Panc1 (cell line): Measurements from ENCODE around the gene PRDM1. TPM values are rescaled to one million over a fixed set of nuclear protein-coding genes. Genes with fewer than 3 reads are reported as not detected.

Experiments used
- ATAC-seq: fragments of 200-7000 bp; cut with Tn5 transposase; 2 replicates; pipeline ENCODE4 v1.9.1; 2020; ENCODE audit warnings: mild to moderate bottlenecking, moderate library complexity
- BruUV-seq: library from RNA; stranded (reverse); fragments of 400-500 nt; replicated peaks from 2 replicates; lab custom pipeline; 2021; lab: Mats Ljungman, UMichigan
- CTCF ChIA-PET: fragments of 300-600 bp; sonication (Branson Sonifier 250); formaldehyde crosslinking; loops from one replicate; lab custom pipeline; 2022; ENCODE audit warnings: antibody characterized with exemption; lab: Charles Lee
- POLR2A ChIA-PET: fragments of 300-600 bp; sonication (Branson Sonifier 250); formaldehyde crosslinking; loops from one replicate; lab custom pipeline; 2022; ENCODE audit warnings: antibody characterized with exemption; lab: Charles Lee
- DNase-seq: peaks from one replicate; pipeline ENCODE4 v3.0.0-alpha.2; 2010; ENCODE audit warnings: low read depth, low spot score
- H3K27ac ChIP-seq: 2 replicates; pipeline ENCODE4 v1.5.1; 2011; ENCODE audit warnings: mild to moderate bottlenecking, low read length, inconsistent platforms
- H3K27me3 ChIP-seq: fragments of 200-500 bp; sonication (Bioruptor generic); 2 replicates; pipeline ENCODE4 v1.6.0; 2014; ENCODE audit warnings: low read length, inconsistent platforms; ENCODE audit not compliant: control insufficient read depth, insufficient read depth
- H3K36me3 ChIP-seq: fragments of 200-500 bp; sonication (Bioruptor generic); 2 replicates; pipeline ENCODE4 v1.5.1; 2014; ENCODE audit warnings: inconsistent platforms, mild to moderate bottlenecking, low read length, moderate library complexity; ENCODE audit not compliant: control insufficient read depth, insufficient read depth
- H3K4me1 ChIP-seq: 2 replicates; pipeline ENCODE4 v1.5.1; 2011; ENCODE audit warnings: inconsistent platforms, mild to moderate bottlenecking, low read length, moderate library complexity; ENCODE audit not compliant: control insufficient read depth, insufficient read depth
- H3K4me3 ChIP-seq, 2 experiments: 2 replicates each; pipeline ENCODE4 v1.5.1; 2011 to 2012; ENCODE audit warnings: low read depth in 2 of 2, low read length in 2 of 2, mild to moderate bottlenecking in 2 of 2, inconsistent platforms in 1 of 2, moderate library complexity in 1 of 2
- H3K9me3 ChIP-seq: fragments of 200-500 bp; sonication (Bioruptor generic); 2 replicates; pipeline ENCODE4 v1.5.1; 2014; ENCODE audit warnings: low read depth, mild to moderate bottlenecking, inconsistent platforms, low read length, moderate library complexity; ENCODE audit not compliant: control insufficient read depth, insufficient read depth
- POLR2AphosphoS5 ChIP-seq: IDR thresholded peaks from 2 replicates; pipeline ENCODE4 v1.6.1; 2012; ENCODE audit warnings: mild to moderate bottlenecking, low read depth, low read length, moderate library complexity
- REST ChIP-seq, 2 experiments: IDR thresholded peaks; 2 replicates each; pipeline ENCODE4 v1.6.1; 2011 to 2012; ENCODE audit warnings: low read depth in 2 of 2, control low read depth in 1 of 2, low read length in 1 of 2, mild to moderate bottlenecking in 1 of 2, moderate library complexity in 1 of 2; ENCODE audit not compliant: insufficient read depth in 1 of 2
- SIN3A ChIP-seq: IDR thresholded peaks from 2 replicates; pipeline ENCODE4 v1.6.1; 2012; ENCODE audit warnings: low read depth, mild to moderate bottlenecking, low read length, moderate library complexity, borderline replicate concordance; ENCODE audit not compliant: insufficient read depth
- TCF7L2 ChIP-seq: IDR thresholded peaks from 2 replicates; pipeline ENCODE4 v1.6.1; 2011; ENCODE audit warnings: mild to moderate bottlenecking, low read depth, low read length, inconsistent platforms
- in situ Hi-C: cut with HindIII; loops from 2 replicates; pipeline ENCODE4 v1.10.0; 2016; ENCODE audit warnings: low sequenced_read_pairs, low pct_unique_long_range_greater_than_20kb
- intact Hi-C: fragments of 100-400 bp; cut with micrococcal nuclease; formaldehyde crosslinking; loops from one replicate; pipeline ENCODE4 v1.10.0; 2022; ENCODE audit not compliant: unreplicated experiment
- total RNA-seq: library from RNA; stranded (reverse); gene quantifications from one replicate; pipeline ENCODE4 v1.2.1, GENCODE V29; 2021; ENCODE audit not compliant: unreplicated experiment
- TF ChIP-seq, protein P1 (sequence below): fragments of 450-650 bp; IDR thresholded peaks from 2 replicates; pipeline ENCODE4 v1.5.1; 2017; ENCODE audit warnings: mild to moderate bottlenecking

Gene PRDM1
- total RNA-seq, 1 experiment from 2014 or later = 2.6 TPM

DNA sequence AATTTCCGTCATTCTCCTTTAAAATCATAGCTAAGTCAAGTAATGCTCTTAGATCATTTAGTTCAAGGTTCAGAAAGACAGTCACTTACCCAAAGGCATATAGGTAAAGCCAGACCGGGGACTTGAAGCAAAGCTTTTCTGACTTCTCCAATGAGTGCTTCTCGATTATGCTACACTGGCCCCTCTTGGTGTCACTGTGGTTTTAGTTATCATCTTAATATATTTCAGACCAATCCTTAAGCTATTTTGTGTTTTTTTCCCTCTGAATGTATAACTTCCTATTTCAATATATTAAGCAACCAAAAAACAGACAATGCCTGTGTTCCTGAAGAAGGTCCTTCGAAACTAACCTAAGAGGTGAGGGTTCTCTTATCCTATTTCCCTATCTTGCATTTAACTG is 3.9 kb downstream of the PRDM1 start:
- H3K4me1 ChIP-seq = peaks cover 20% of the 10 kb centered on the region
- CTCF ChIA-PET = interaction anchor here (0.6 kb wide), 2 partner anchors 133 to 217 kb away, joined by 3 to 5 read pairs; no protein-coding TSS in a partner anchor
- TF ChIP-seq REST (IDR thresholded peaks at IDR 0.05; ENCODE audit: insufficient read depth in 1 of 2, low read depth in 2 of 2, low read length in 1 of 2) (no peak), SIN3A (no peak), TCF7L2 (no peak), POLR2AphosphoS5 (no peak)
- TF ChIP-seq, protein P1, sequence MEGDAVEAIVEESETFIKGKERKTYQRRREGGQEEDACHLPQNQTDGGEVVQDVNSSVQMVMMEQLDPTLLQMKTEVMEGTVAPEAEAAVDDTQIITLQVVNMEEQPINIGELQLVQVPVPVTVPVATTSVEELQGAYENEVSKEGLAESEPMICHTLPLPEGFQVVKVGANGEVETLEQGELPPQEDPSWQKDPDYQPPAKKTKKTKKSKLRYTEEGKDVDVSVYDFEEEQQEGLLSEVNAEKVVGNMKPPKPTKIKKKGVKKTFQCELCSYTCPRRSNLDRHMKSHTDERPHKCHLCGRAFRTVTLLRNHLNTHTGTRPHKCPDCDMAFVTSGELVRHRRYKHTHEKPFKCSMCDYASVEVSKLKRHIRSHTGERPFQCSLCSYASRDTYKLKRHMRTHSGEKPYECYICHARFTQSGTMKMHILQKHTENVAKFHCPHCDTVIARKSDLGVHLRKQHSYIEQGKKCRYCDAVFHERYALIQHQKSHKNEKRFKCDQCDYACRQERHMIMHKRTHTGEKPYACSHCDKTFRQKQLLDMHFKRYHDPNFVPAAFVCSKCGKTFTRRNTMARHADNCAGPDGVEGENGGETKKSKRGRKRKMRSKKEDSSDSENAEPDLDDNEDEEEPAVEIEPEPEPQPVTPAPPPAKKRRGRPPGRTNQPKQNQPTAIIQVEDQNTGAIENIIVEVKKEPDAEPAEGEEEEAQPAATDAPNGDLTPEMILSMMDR = peak; percentile 37; the same call in 1 of the 2 replicates
- H3K9me3 ChIP-seq = no peaks in the 10 kb centered on the region
- DNase-seq = no peak
- POLR2A ChIA-PET = interaction anchor here (0.6 kb wide), 2 partner anchors 115 to 814 kb away, joined by 3 to 4 read pairs; no protein-coding TSS in a partner anchor
- no peak overlapping the region for H3K4me3 ChIP-seq
- peaks cover 2% of the 10 kb centered on the region; the same call in 1 of the 2 replicates for H3K27me3 ChIP-seq
- in situ Hi-C loops = no loop called here
- H3K36me3 ChIP-seq = no peaks in the 10 kb centered on the region
- no TSS peak for BruUV-seq
- H3K27ac ChIP-seq = no peak overlapping the region
- no peak for ATAC-seq
- intact Hi-C loops = loop anchor here (5.0 to 10.0 kb wide), 2 partner anchors 132 to 215 kb away; no protein-coding TSS in a partner anchor

DNA sequence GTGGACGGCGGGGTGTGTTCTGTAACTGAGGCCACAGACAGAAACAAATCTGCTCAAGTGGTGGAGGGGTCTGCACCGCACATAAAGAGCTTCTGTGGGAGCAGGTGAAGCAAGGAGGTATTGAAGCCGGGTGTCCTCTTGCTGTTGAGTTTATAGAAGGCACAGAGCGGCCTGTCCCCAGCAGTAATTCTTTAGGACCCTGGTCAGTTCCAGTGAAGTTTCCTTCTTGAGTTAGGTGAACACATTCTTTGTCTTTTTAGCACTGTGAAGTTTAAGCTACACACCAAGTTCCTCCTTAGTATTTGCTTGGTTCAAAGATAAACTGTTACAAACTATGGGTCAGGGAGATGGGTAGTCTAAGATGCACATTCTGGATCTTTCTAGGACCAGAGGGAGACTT is 6.1 kb downstream of the PRDM1 start:
- Histone ChIP-seq H3K36me3 (peaks cover 2% of the 10 kb centered on the region; the same call in 1 of the 2 replicates), H3K27ac (no peak overlapping the region), H3K27me3 (no peaks in the 10 kb centered on the region; the same call in 1 of the 2 replicates), H3K4me1 (peaks cover 7% of the 10 kb centered on the region), H3K9me3 (no peaks in the 10 kb centered on the region), H3K4me3 (no peak overlapping the region)
- POLR2A ChIA-PET = no interaction called here
- DNase-seq (no peak), ATAC-seq (no peak)
- CTCF ChIA-PET = interaction anchor here (0.7 kb wide), 1 partner anchor 132 kb away, joined by 6 read pairs; no protein-coding TSS in a partner anchor
- intact Hi-C loops (loop anchor here (5.0 to 10.0 kb wide), 2 partner anchors 130 to 213 kb away; no protein-coding TSS in a partner anchor), in situ Hi-C loops (no loop called here)
- no TSS peak for BruUV-seq
- TF ChIP-seq REST (IDR thresholded peaks at IDR 0.05; ENCODE audit: insufficient read depth in 1 of 2, low read depth in 2 of 2, low read length in 1 of 2) = peak in 1 of 2 experiments; percentile 55; a peak in 1 of 4 replicates
- TF ChIP-seq, protein P1 = no peak
- no peak for TF ChIP-seq TCF7L2
